DOHH2 (cell line): ENCODE measurements around the gene NDUFAF7.
A peak's percentile ranks its signal among the peaks of the same experiment; 100 is the strongest.

Experiments
- H3F3A ChIP-seq: fragments of 200-600 bp; sonication (generic), shearing (Covaris generic); 2 replicates; pipeline ENCODE4 v1.6.0; 2016; ENCODE audit warnings: antibody characterized with exemption, mild to moderate bottlenecking; ENCODE audit not compliant: control insufficient read depth, insufficient read depth
- H3K27ac ChIP-seq: fragments of 200-600 bp; sonication (generic); 2 replicates; pipeline ENCODE4 v1.5.1; 2014; ENCODE audit warnings: low read depth, mild to moderate bottlenecking, low read length, moderate library complexity
- H3K27me3 ChIP-seq: fragments of 200-600 bp; sonication (generic); 2 replicates; pipeline ENCODE4 v1.6.1; 2014; ENCODE audit warnings: mild to moderate bottlenecking, low read length, mixed read lengths; ENCODE audit not compliant: control insufficient read depth
- H3K36me3 ChIP-seq: fragments of 200-600 bp; sonication (generic); 2 replicates; pipeline ENCODE4 v1.6.1; 2014; ENCODE audit warnings: mild to moderate bottlenecking, low read length, moderate library complexity, mixed read lengths; ENCODE audit not compliant: control insufficient read depth
- H3K4me1 ChIP-seq: fragments of 200-600 bp; sonication (generic); 2 replicates; pipeline ENCODE4 v1.6.1; 2014; ENCODE audit warnings: mild to moderate bottlenecking, low read length, mixed read lengths; ENCODE audit not compliant: control insufficient read depth
- H3K4me2 ChIP-seq: fragments of 200-600 bp; sonication (generic); 2 replicates; pipeline ENCODE4 v1.6.0; 2014; ENCODE audit warnings: mild to moderate bottlenecking, low read length, moderate library complexity
- H3K4me3 ChIP-seq: fragments of 200-600 bp; sonication (generic); 2 replicates; pipeline ENCODE4 v1.5.1; 2014; ENCODE audit warnings: mild to moderate bottlenecking, low read length, mixed read lengths
- H3K79me2 ChIP-seq: fragments of 200-600 bp; sonication (generic); 2 replicates; pipeline ENCODE4 v1.6.1; 2014; ENCODE audit warnings: mild to moderate bottlenecking, low read length, mixed read lengths; ENCODE audit not compliant: control insufficient read depth
- H3K9me2 ChIP-seq: fragments of 200-600 bp; sonication (generic); replicated peaks from 2 replicates; pipeline ENCODE4 v1.6.1; 2014; ENCODE audit warnings: mild to moderate bottlenecking, low read length, mixed read lengths; ENCODE audit not compliant: control insufficient read depth
- H3K9me3 ChIP-seq: fragments of 200-600 bp; sonication (generic); 2 replicates; pipeline ENCODE4 v1.6.1; 2014; ENCODE audit warnings: antibody characterized with exemption, low read length, mixed read lengths; ENCODE audit not compliant: control insufficient read depth, insufficient read depth
- H4K20me1 ChIP-seq: fragments of 200-600 bp; sonication (generic); 2 replicates; pipeline ENCODE4 v1.6.0; 2014; ENCODE audit warnings: low read depth, mild to moderate bottlenecking, antibody characterized with exemption, low read length, moderate library complexity; ENCODE audit not compliant: control insufficient read depth, insufficient read depth
- CTCF ChIP-seq: fragments of 200-600 bp; sonication (generic); IDR thresholded peaks from one replicate; pipeline ENCODE4 v1.5.1; 2014; ENCODE audit warnings: antibody characterized with exemption, mild to moderate bottlenecking, low read depth, low read length; ENCODE audit not compliant: poor library complexity, severe bottlenecking
- EZH2phosphoT487 ChIP-seq: fragments of 200-600 bp; sonication (generic); IDR thresholded peaks from 2 replicates; pipeline ENCODE4 v1.6.1; 2017; ENCODE audit warnings: borderline replicate concordance, mild to moderate bottlenecking, antibody characterized with exemption, low read length, moderate library complexity, mixed read lengths

The NDUFAF7 gene

DNA sequence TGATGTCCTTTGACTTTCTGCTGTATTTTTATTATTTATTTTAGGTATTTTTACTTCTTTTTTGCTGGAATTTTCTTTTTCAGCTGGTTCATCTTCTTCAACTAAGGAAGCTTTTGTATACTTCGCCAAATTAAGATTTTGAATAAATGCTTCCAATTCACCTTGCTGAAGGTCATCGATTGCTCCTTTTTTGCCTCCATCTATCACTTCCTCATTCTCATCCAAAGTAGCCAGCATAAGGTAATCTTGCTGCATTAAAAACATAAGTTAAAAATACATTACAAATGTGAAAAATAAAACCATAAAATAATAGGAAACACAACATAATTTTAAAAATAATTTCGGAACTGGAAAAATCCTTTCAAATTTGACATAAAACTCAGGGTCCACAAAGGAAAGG lies 2.7 kb upstream of the NDUFAF7 start:
- Histone ChIP-seq H3K79me2 (peaks cover 94% of the 10 kb centered on the region), H3K4me3 (no peak overlapping the region), H3K4me2 (no peak overlapping the region), H3K9me2 (no peaks in the 10 kb centered on the region), H3K27ac (no peak overlapping the region), H4K20me1 (peaks cover 39% of the 10 kb centered on the region), H3F3A (no peaks in the 10 kb centered on the region; the same call in 1 of the 2 replicates), H3K36me3 (peaks cover 67% of the 10 kb centered on the region), H3K27me3 (no peaks in the 10 kb centered on the region), H3K4me1 (peaks cover 53% of the 10 kb centered on the region), H3K9me3 (no peaks in the 10 kb centered on the region)
- no peak for TF ChIP-seq CTCF
- no peak for TF ChIP-seq EZH2phosphoT487

GRCh38 chr2:37230581-37230980 lies 877 bp upstream of the NDUFAF7 start:
- Histone ChIP-seq H3K9me3 (no peaks in the 10 kb centered on the region), H3F3A (no peaks in the 10 kb centered on the region; the same call in 1 of the 2 replicates), H3K27ac (peak overlapping the region; percentile 45), H4K20me1 (peaks cover 29% of the 10 kb centered on the region), H3K9me2 (no peaks in the 10 kb centered on the region), H3K79me2 (peaks cover 95% of the 10 kb centered on the region), H3K4me1 (peaks cover 50% of the 10 kb centered on the region), H3K4me2 (peak overlapping the region; percentile 94), H3K27me3 (no peaks in the 10 kb centered on the region), H3K36me3 (peaks cover 56% of the 10 kb centered on the region), H3K4me3 (peak overlapping the region; percentile 92)
- TF ChIP-seq CTCF (no peak), EZH2phosphoT487 (no peak)

- peak overlapping the region; percentile 45 for H3K27ac ChIP-seq
- peaks cover 37% of the 10 kb centered on the region for H3K4me1 ChIP-seq
- H3K27me3 ChIP-seq: no peaks in the 10 kb centered on the region
- H4K20me1 ChIP-seq: peaks cover 21% of the 10 kb centered on the region
- H3K79me2 ChIP-seq: peaks cover 83% of the 10 kb centered on the region
- no peaks in the 10 kb centered on the region for H3K9me2 ChIP-seq
- peak overlapping the region; percentile 92 for H3K4me3 ChIP-seq
- H3K36me3 ChIP-seq: peaks cover 48% of the 10 kb centered on the region
- H3K4me2 ChIP-seq: peak overlapping the region; percentile 94
- H3K9me3 ChIP-seq: no peaks in the 10 kb centered on the region
- TF ChIP-seq EZH2phosphoT487: no peak
- no peaks in the 10 kb centered on the region; the same call in 1 of the 2 replicates for H3F3A ChIP-seq
These were observed 874 bp downstream of the NDUFAF7 start for GRCh38 chr2:37232131-37232933.

- no peak for TF ChIP-seq CTCF
- TF ChIP-seq EZH2phosphoT487: no peak
- Histone ChIP-seq H3K9me2 (no peaks in the 10 kb centered on the region), H3K9me3 (no peaks in the 10 kb centered on the region), H3K79me2 (no peaks in the 10 kb centered on the region), H3F3A (peaks cover 3% of the 10 kb centered on the region; the same call in 1 of the 2 replicates), H3K27ac (no peak overlapping the region), H3K36me3 (peaks cover 78% of the 10 kb centered on the region), H3K4me2 (no peak overlapping the region), H4K20me1 (no peaks in the 10 kb centered on the region), H3K4me3 (no peak overlapping the region), H3K27me3 (no peaks in the 10 kb centered on the region), H3K4me1 (no peaks in the 10 kb centered on the region)
These were observed 12.0 kb downstream of the NDUFAF7 start for GRCh38 chr2:37243435-37243834.
